CD4-positive, alpha-beta T cell treated with Interleukin-21 for 1 hour (primary cell): Measurements from ENCODE around the gene SUGCT.

ENCODE experiments used
- DNase-seq: peaks from one replicate; pipeline ENCODE4 v3.0.0-alpha.2; 2020

Gene SUGCT

DNA sequence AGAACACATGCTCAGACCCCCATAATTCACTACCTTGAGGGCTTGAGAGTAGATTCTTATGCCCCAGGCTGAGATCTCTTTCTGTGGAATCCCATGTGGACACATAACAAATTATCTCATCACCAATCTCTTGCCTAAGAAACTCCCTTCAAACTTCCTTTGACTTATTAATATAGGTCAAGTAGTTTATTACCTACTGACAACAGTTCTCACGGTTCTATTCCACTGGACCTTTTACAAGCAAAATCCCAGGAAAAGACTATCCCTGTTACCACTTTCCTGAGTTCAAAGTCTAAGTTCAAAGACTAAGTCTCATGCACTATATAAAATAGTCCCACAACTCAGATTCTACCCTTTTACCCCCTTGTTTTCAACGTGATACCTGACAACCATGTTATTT is 754.7 kb downstream of the SUGCT start:
- no peak for DNase-seq

DNA sequence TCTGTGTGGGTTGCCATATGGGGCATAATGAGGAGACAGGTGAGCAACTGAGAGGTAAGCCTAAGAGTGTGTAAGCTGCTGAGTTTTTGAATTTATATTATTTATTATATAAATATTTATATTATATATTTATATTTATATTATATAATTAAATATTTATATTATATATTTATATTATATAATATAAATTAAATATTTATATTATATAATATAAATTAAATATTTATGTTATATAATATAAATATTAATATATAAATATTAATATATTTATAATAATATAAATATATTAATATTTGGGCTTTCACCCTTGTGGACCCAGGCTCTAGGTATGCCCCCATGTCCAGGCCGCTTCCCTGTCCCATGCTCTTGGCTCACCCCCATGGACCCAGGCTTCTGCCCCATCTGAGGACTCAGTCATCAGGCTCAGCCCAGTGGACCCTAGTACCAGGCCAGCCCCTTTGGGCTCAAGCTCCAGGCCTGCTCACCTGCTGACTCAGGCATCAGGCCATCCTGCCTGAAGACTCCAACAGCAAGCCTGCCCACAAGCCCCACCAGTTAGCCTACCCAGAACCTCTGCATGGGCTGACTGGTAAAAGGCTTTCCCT is 755.4 kb downstream of the SUGCT start:
- DNase-seq = no peak

DNA sequence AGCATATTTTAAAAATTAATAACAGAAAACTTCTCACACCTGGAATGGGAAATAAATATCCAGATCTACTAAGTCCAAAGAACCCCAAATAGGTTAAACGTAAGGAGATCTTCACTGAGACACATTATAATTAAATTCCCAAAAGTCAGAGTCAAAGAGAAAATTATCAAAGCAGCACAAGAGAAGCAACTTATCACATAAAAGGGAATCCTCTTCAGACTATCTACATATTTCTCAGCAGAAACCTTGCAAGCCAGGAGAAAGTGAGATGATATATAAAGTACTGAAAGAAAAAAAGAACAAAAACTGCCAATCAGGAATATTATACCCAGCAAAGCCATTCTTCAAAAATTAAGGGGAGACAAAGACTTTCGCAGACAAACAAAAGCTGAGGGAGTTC is 756.4 kb downstream of the SUGCT start:
- no peak for DNase-seq

DNA sequence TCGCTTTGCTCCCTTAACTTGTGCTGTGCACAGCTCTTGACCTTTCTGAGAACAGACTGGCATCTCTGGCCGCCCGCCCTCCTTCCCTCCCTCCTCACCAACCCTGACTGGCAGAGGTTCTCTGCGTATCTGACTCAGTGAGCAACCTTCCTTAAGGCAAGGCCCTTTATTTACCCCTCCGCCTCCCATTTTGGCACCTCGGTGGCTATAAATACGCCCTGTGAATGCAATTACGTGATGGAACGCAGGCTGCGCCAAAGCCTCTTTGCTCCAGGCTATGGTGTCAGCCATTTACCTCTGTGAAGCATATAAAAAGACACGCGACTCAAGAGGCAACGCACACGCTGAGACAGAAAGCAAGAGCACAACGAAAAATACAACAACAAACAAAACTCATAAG is 764.3 kb downstream of the SUGCT start:
- no peak for DNase-seq

DNA sequence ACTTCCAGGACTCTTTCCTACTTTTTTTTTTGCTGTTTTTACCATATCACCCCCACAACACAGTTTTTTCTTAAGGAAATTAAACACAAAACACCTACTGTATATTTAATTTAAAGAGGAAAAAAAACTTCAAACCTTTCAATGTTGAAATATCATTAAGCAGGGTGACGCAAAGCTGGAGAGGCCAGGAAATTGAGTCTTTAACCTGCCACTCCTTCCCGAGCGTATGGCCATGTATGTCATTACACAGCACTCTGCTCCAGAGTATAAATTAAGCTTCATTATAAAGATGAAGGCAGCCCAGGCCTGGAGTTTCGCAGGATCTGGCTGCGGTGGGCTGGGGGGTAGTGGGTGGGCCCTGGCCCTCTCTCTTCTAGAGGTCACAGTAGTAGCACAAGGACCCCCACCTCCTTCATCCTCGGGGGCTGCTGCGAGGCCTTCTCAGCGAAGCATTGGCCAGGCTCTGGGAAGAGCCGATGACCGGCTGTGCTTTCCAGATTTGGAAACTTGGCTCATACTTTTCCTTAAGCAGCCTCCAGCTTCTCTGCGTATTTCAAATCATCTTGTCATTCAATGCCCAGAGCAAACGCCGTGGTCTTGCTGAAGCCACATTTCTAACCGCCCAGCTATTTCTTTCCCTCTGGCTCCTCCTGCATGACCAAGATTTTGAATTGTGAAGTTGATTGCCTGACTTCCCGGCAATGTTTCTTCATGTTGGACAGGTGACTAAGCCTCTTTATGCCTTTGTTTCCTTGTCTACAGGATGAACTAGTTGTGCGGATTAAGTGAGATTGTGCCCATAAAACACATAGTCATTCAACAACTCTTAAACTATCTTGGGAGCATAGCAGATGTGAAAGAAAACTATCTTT is 765.1 kb downstream of the SUGCT start:
- no peak for DNase-seq

DNA sequence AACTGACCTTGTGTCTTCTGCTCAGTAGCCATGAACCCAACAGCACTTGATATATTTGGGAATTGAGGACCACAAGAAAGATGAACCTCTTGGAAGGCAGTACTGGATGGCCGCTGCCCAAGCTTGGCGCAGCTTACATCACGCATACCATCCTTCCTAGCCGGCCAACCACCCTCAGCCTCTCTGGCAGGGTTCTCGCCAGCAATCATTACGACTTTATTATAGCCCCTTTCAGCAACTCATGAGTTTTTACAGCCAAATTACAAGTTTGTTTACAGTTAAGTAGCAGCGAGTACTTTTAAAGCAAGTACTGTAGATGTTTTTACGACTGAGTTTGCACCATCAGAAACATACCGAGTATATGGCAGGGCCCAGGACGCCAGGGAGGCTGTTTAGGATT is 769.1 kb downstream of the SUGCT start:
- no peak for DNase-seq

DNA sequence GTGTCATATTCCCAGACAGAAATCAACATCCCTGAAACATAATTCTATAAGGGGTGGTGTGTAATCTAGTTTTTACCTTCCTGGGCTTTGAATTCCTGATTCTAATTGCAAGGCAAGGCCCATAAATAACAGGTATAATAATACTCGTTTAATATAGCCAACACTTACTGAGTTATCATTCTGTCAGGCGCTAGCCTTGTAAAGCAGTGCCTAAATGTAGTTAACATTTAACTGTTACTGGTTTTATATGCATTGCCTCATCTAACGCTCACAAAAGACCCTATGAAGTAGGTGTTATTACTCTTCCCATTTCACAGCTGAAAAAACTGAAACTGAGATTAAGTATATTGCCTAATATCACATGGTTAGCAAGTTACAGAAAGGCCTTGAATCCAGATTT is 772.5 kb downstream of the SUGCT start:
- DNase-seq = no peak

DNA sequence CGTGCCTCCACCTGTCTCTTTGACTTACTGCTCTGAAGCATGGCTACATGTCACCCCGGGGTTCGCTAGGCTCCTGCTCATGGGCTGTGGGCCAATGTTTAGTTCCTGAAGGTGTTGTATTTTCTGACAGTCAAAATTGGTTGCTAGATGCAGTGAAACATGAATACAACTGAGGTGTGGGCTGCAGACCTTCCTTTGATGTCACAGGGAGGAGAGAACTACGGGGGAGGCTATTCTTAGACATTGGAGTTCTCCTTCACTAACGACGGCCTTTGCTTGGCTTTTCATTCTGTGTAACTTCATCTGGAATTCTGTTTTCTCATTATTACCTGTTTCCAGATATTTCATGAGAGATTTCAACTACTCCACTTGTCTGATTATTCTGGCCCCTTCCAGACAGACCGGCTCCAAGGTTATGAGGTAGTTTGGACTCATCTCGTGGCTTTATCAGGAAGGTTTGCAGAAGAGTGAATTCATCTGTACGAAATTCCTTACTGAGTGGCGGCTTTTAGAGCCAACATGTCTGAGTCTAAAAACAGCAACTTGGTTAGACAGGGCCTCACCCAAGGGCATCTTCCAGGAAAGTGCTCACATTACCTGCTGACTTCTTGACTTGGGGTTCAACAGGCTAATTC is 774.7 kb downstream of the SUGCT start:
- no peak for DNase-seq
